PC-9 (cell line): ENCODE data around the gene LIMA1.

Experiments used
- CTCF ChIP-seq: fragments of 200-600 bp; sonication (generic); conservative IDR thresholded peaks from 2 replicates; pipeline ENCODE4 v1.6.1; 2017; ENCODE audit warnings: mixed run types, antibody characterized with exemption, mild to moderate bottlenecking, moderate library complexity
- EZH2 ChIP-seq: fragments of 200-600 bp; sonication (generic); IDR thresholded peaks from 2 replicates; pipeline ENCODE4 v1.8.0; 2017; ENCODE audit warnings: antibody characterized with exemption, low read depth

DNA sequence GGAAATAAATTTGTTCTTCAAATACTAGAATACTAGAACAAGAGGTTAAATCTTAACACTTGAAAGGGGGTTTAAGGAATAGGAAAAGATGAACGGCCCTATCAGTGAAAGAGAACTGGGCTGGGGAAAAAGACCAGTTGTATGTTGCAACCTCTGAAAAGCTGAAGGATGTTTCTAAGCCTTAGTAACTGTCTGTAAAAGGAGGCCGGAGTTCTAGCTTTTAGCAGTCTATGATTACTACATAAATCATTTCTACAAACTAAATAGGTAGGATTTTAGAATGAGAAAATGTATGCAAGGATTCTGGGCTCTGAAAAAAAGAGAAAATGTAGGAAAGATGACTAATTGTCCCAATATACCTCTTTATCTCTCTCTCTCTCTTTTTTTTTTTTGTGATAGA, 121.1 kb downstream of the LIMA1 start:
- TF ChIP-seq CTCF: no peak
- no peak for TF ChIP-seq EZH2
